HEK293 (cell line): ENCODE results near the gene DLK1.

Experiments
- CTCF ChIP-seq: fragments of 450-650 bp; formaldehyde crosslinking; IDR thresholded peaks from 2 replicates; pipeline ENCODE4 v1.5.1; 2016; ENCODE audit warnings: missing biosample characterization, missing genetic modification characterization
- REST ChIP-seq: fragments of 450-650 bp; formaldehyde crosslinking; IDR thresholded peaks from 2 replicates; pipeline ENCODE4 v1.5.1; 2016; ENCODE audit warnings: missing biosample characterization, missing genetic modification characterization
- SALL2 ChIP-seq: fragments of 450-650 bp; formaldehyde crosslinking; IDR thresholded peaks from 2 replicates; pipeline ENCODE4 v1.5.0; 2017; ENCODE audit warnings: missing biosample characterization, mild to moderate bottlenecking, missing genetic modification characterization, borderline replicate concordance
- ZNF157 ChIP-seq: fragments of 450-650 bp; formaldehyde crosslinking; IDR thresholded peaks from 2 replicates; pipeline ENCODE4 v1.5.1; 2016; ENCODE audit warnings: missing biosample characterization, missing genetic modification characterization
- ZNF223 ChIP-seq: fragments of 450-650 bp; formaldehyde crosslinking; IDR thresholded peaks from 2 replicates; pipeline ENCODE4 v1.5.1; 2016; ENCODE audit warnings: missing biosample characterization, missing genetic modification characterization
- TF ChIP-seq, protein P1 (sequence below): fragments of 450-650 bp; formaldehyde crosslinking; IDR thresholded peaks from 2 replicates; pipeline ENCODE4 v1.5.1; 2016; ENCODE audit warnings: missing biosample characterization, missing genetic modification characterization

DNA sequence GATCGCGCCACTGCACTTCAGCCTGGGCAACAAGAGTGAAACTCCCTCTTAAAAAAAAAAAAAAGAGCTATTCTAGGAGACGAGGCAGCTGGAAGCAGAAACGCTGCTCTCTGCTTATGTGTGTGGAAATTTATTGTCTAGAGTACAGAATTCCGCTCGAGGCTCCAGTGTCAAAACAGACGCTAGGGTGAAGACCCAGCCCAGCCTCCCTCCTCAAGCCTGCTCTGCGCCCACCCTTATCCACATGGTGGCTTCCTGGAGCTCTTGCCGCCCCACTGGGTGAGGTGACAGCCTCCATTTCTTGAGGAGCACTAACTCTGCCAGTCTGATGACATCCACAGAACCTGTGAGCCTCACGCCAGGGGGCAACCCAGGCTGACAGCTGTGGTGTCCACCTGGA lies 49.5 kb upstream of the DLK1 start:
- TF ChIP-seq REST (no peak), CTCF (tag by site-specific recombination) (no peak), SALL2 (no peak), ZNF223 (tag by site-specific recombination) (no peak), ZNF157 (tag by site-specific recombination) (no peak)
- TF ChIP-seq, protein P1, sequence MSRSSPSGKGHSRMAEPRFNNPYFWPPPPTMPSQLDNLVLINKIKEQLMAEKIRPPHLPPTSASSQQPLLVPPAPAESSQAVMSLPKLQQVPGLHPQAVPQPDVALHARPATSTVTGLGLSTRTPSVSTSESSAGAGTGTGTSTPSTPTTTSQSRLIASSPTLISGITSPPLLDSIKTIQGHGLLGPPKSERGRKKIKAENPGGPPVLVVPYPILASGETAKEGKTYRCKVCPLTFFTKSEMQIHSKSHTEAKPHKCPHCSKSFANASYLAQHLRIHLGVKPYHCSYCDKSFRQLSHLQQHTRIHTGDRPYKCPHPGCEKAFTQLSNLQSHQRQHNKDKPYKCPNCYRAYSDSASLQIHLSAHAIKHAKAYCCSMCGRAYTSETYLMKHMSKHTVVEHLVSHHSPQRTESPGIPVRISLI, result no peak
